K562 (cell line): ENCODE data around the gene FKBP1B. TPM values are rescaled to one million over a fixed set of nuclear protein-coding genes. Genes with fewer than 3 reads are reported as not detected.
A peak's percentile ranks its signal among the peaks of the same experiment; 100 is the strongest.

Source experiments
- ARID2 ChIP-seq: fragments of 450-650 bp; IDR thresholded peaks from 2 replicates; pipeline ENCODE4 v1.6.1; 2017; ENCODE audit warnings: antibody characterized with exemption, mild to moderate bottlenecking
- ATF1 ChIP-seq, 2 experiments: fragments of 450-650 bp in 1 of 2; IDR thresholded peaks; 2 replicates each; pipeline ENCODE4 v1.6.1; 2016; ENCODE audit warnings: missing compliant biosample characterization in 1 of 2, missing genetic modification characterization in 1 of 2
- HDAC8 ChIP-seq: fragments of 450-650 bp; IDR thresholded peaks from 2 replicates; pipeline ENCODE4 v1.6.1; 2016; ENCODE audit warnings: mild to moderate bottlenecking, missing genetic modification characterization, moderate library complexity, missing compliant biosample characterization
- HNRNPUL1 ChIP-seq: fragments of 200-400 bp; formaldehyde crosslinking; IDR thresholded peaks from 2 replicates; pipeline ENCODE4 v1.6.1; 2017; ENCODE audit warnings: low read length
- KDM1A ChIP-seq, 2 experiments: fragments of 450-650 bp; IDR thresholded peaks; 2 replicates each; pipeline ENCODE4 v1.6.1; 2016; ENCODE audit warnings: mild to moderate bottlenecking in 2 of 2
- NFIC ChIP-seq: fragments of 450-650 bp; IDR thresholded peaks from 2 replicates; pipeline ENCODE4 v1.6.1; 2017; ENCODE audit warnings: mild to moderate bottlenecking, inconsistent platforms
- PKNOX1 ChIP-seq: fragments of 450-650 bp; IDR thresholded peaks from 2 replicates; pipeline ENCODE4 v1.6.1; 2016
- PYGO2 ChIP-seq: fragments of 450-650 bp; IDR thresholded peaks from 2 replicates; pipeline ENCODE4 v1.6.1; 2016; ENCODE audit warnings: mild to moderate bottlenecking, missing genetic modification characterization, moderate library complexity, missing compliant biosample characterization
- RBFOX2 ChIP-seq: fragments of 200-400 bp; formaldehyde crosslinking; IDR thresholded peaks from 2 replicates; pipeline ENCODE4 v1.6.1; 2017; ENCODE audit warnings: low read depth, mild to moderate bottlenecking, low read length, moderate library complexity
- SUPT5H ChIP-seq: fragments of 450-650 bp; IDR thresholded peaks from 2 replicates; pipeline ENCODE4 v1.6.1; 2016
- TBP ChIP-seq: optimal IDR thresholded peaks from 2 replicates; pipeline ENCODE3; 2011; ENCODE audit warnings: low read depth, low read length, improper control_type of control experiment
- UBTF ChIP-seq, 2 experiments: IDR thresholded peaks; 2 replicates each; pipeline ENCODE4 v1.6.1; 2012; ENCODE audit warnings: improper control_type of control experiment in 2 of 2, low read depth in 2 of 2, low read length in 2 of 2, borderline replicate concordance in 1 of 2
- VEZF1 ChIP-seq: fragments of 200-800 bp; sonication (Bioruptor generic); IDR thresholded peaks from 2 replicates; pipeline ENCODE4 v1.6.1; 2017; ENCODE audit warnings: missing genetic modification characterization, missing compliant biosample characterization
- ZNF384 ChIP-seq: IDR thresholded peaks from 2 replicates; pipeline ENCODE4 v1.6.1; 2012; ENCODE audit warnings: low read depth, low read length, improper control_type of control experiment
- ZSCAN29 ChIP-seq: fragments of 450-650 bp; IDR thresholded peaks from 2 replicates; pipeline ENCODE4 v1.6.1; 2017
- polyA plus RNA-seq, 8 experiments: library from polyadenylated mRNA; depleted of rRNA in 4 of 8; stranded (reverse) in 5 of 8; unstranded in 3 of 8; fragments of >200 nt; fragmentation: Nextera tagmentation in 2 of 8; fragmentation: Illumina TruSeq in 1 of 8; extraction: Ambion mirVana in 2 of 8; extraction: Trizol in 1 of 8; gene quantifications; 2 replicates each; pipeline versions ENCODE4 v1.2.1 to v1.2.3, GENCODE V29; 2011 to 2014; ENCODE audit warnings: inconsistent platforms in 1 of 8, missing spikeins in 1 of 8
- total RNA-seq, 7 experiments: library from RNA; depleted of rRNA in 6 of 7; stranded (reverse); fragments of >200 nt in 6 of 7; fragmentation: Illumina TruSeq in 2 of 7; extraction: Trizol in 2 of 7; gene quantifications; 2 replicates each; pipeline versions ENCODE4 v1.2.1 to v1.2.3, GENCODE V29; 2011 to 2021; ENCODE audit warnings: low replicate concordance in 1 of 7

The FKBP1B gene
- total and polyA plus RNA-seq, 9 of the 15 experiments (the other 6 are each of a cell fraction or from before 2014, with no cell fraction given), result 0.58 to 9.4 (median 1.6) TPM

DNA sequence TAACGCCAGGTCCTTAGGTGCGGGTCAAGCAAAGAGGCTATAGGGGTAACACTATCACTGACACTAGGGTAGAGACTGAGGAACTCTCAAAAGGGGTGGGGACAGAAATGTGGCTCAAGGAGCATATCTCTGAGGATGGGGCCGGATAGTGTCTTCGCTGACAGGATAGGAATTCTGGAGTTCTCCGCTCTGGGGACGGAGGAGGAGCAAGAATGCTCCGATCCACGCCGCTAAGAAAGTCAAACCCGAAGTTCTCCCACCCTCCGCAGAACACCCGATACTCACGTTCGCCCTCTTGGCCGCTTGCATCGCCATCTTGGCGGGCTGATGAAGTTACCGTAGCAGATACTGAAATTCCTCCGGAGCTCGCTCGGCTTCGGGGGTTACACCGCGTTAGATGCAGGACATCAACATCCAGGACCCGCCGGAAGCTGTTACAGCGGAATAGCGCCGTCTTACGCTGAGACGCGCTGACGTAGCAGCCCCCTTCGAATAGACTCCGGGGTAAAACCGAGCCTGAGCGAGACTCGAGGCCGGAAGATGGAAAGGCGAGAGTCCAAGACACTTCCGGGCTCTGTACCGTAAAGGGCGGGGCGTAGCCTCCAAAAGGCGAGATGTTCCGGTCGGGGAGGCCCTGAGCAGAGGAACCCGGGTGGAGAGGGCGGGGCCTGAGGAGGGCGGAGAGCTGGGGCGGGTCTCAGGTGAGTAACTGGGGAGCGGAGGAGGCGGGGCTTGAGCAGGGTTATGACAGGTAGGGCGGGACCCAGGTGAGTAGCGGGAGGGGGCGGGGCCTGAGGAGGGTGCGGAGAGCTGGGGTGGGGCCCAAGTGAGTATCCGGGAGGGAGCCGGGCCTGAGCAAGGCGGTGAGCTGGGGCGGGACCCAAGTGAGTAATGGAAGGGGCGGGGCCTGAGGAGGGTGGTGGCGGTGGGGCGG, 26.6 kb downstream of the FKBP1B start, which contains the start of gene SF3B6 (continued):
- TF ChIP-seq ATF1 (CRISPR knock-in tag; IDR thresholded peaks at IDR 0.05), result peak; percentile 91
- peak; percentile 99 for TF ChIP-seq ATF1 (tag; IDR thresholded peaks at IDR 0.05)
- no peak for TF ChIP-seq PYGO2 (tag)
- peak; percentile 82 for TF ChIP-seq NFIC
- peak; percentile 93 for TF ChIP-seq SUPT5H
- peak; percentile 84 for TF ChIP-seq PKNOX1
- TF ChIP-seq ZSCAN29, result peak; percentile 74
- peak; percentile 65 for TF ChIP-seq TBP
- TF ChIP-seq ARID2, result no peak
- peak; percentile 93 for TF ChIP-seq RBFOX2
- TF ChIP-seq VEZF1 (CRISPR knock-in tag), result peak; percentile 92
- no peak for TF ChIP-seq KDM1A (IDR thresholded peaks at IDR 0.05)
- 0 out of 2 replicates have a peak, but pooled peaks have one; percentile 55 for TF ChIP-seq HNRNPUL1
- TF ChIP-seq HDAC8 (tag), result 0 out of 2 replicates have a peak, but pooled peaks have one; percentile 61
- peak in 1 of 2 experiments; percentile 79; a peak in 1 of 4 replicates for TF ChIP-seq UBTF (IDR thresholded peaks at IDR 0.05; ENCODE audit: borderline replicate concordance in 1 of 2, low read depth in 2 of 2, low read length in 2 of 2)
- peak; percentile 54 for TF ChIP-seq ZNF384
